Body of pancreas (tissue), 4 donors: Measurements from ENCODE around the gene LINC01488.

Experiments used
- CTCF ChIP-seq, 7 experiments: fragments of 450-650 bp in 4 of 7; fragments of 200-600 bp in 3 of 7; sonication (generic) in 3 of 7; IDR thresholded peaks; one replicate each; pipeline ENCODE4 v1.5.1; 2016 to 2019; ENCODE audit warnings: antibody characterized with exemption in 7 of 7
- POLR2A ChIP-seq, 3 donors: fragments of 450-650 bp; IDR thresholded peaks; one replicate each; pipeline ENCODE4 v1.6.1; 2016; ENCODE audit warnings: antibody characterized with exemption in 3 of 3, mild to moderate bottlenecking in 2 of 3

DNA sequence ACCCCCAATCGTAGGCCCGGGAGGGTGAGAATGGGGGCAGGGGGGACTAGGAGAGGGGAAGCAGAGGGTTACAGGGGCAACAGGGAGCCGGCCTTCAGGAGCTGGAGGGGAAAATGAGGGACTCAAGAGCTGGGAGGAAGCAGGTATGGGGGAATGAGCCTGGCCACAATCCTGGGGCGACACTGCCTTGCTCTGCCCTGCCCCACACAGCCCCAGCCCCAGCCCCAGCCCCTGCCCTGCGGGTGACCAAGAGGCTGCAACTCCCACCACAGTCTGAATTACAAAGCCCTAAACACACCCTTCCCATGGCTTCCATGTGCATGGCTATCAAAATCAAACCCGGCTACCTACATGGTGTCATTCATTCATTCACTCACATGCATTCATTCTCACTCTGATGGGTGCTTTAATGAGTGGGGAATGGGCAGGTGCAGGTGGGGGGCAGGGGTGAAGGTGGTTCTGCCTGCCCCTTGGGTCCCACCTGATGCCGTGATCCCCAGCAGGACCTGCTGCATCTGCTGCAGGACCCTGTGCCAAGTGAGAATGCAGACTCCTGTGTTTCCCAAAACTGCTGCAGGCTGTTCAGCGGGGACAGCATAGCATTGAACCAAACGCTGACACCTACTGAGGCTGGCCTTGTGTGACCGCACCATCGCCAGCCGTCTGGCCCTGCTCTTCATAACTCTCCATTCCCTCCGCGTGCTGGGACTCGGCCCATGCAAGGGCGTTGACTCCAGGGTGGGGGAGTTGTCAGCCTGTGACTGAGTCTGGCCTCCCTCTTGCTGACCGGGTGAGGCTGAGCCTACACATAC lies 9.5 kb upstream of the LINC01488 start:
- no peak for TF ChIP-seq CTCF (IDR thresholded peaks at IDR 0.05)
- TF ChIP-seq POLR2A (IDR thresholded peaks at IDR 0.05), result no peak
